ENCODE results near the gene PCDHGB3. TPM values are rescaled to one million over a fixed set of nuclear protein-coding genes. Genes with fewer than 3 reads are reported as not detected.
"Not testable (repeated sequence)": the region's sequence is repeated elsewhere in the genome, so short reads cannot be mapped to it uniquely, and the experiment has no call there.

PCDHGB3 gene
- total RNA-seq, 5 donors from 2014 or later (not counting 1 experiment from before 2014, with no cell fraction given): 0.20 to 0.85 (median 0.41) TPM

DNA sequence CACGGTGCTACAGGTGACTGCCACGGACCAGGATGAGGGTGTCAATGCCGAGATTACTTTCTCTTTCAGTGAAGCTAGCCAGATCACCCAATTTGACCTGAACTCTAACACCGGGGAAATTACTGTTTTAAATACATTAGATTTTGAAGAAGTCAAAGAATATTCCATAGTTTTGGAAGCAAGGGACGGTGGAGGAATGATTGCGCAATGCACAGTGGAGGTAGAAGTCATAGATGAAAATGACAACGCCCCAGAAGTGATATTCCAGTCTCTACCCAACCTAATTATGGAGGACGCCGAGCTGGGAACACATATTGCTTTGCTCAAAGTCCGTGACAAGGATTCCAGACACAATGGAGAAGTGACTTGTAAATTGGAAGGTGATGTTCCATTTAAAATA is 18.6 kb downstream of the PCDHGB3 start:
- Histone ChIP-seq H3K9me3 (peaks cover 12% of the 10 kb centered on the region), H3K4me3 (ENCODE audit: control insufficient read depth in 1 of 2, extremely low read depth in 1 of 2, low read length in 1 of 2) (peak overlapping the region in 1 of 2 donors; percentile 17), H3K27me3 (replicated peaks in 1 of 2; ENCODE audit: control insufficient read depth in 2 of 2, extremely low read depth in 1 of 2, insufficient read depth in 2 of 2, low read length in 1 of 2) (peaks cover 18 to 49% of the 10 kb centered on the region in 2 experiments), H3K27ac (ENCODE audit: low read length) (no peak overlapping the region), H3K36me3 (ENCODE audit: control insufficient read depth in 2 of 2, extremely low read depth in 1 of 2, insufficient read depth in 1 of 2, low read length in 1 of 2) (no peaks in the 10 kb centered on the region), H3K4me1 (ENCODE audit: control insufficient read depth in 1 of 2, extremely low read depth in 1 of 2, insufficient read depth in 2 of 2, low read length in 2 of 2) (no peaks in the 10 kb centered on the region)
- Mint-ChIP-seq H3K27me3 (peaks cover 71 to 80% of the 10 kb centered on the region in 2 donors), H3K4me1 (no peaks in the 10 kb centered on the region), H3K9me3 (peaks cover 8 to 47% (median 28%) of the 10 kb centered on the region in 3 donors), H3K27ac (no peak overlapping the region), H3K36me3 (peaks cover 13% of the 10 kb centered on the region), H3K4me3 (no peak overlapping the region)
- ChIA-PET POLR2A (no interaction called here), CTCF (no interaction called here)
- DNase-seq (no peak), ATAC-seq (replicated peaks in 1 of 4) (no peak)
- 47% methylated on average over 2 of the region's 10 CpGs for WGBS (ENCODE audit: insufficient coverage)

DNA sequence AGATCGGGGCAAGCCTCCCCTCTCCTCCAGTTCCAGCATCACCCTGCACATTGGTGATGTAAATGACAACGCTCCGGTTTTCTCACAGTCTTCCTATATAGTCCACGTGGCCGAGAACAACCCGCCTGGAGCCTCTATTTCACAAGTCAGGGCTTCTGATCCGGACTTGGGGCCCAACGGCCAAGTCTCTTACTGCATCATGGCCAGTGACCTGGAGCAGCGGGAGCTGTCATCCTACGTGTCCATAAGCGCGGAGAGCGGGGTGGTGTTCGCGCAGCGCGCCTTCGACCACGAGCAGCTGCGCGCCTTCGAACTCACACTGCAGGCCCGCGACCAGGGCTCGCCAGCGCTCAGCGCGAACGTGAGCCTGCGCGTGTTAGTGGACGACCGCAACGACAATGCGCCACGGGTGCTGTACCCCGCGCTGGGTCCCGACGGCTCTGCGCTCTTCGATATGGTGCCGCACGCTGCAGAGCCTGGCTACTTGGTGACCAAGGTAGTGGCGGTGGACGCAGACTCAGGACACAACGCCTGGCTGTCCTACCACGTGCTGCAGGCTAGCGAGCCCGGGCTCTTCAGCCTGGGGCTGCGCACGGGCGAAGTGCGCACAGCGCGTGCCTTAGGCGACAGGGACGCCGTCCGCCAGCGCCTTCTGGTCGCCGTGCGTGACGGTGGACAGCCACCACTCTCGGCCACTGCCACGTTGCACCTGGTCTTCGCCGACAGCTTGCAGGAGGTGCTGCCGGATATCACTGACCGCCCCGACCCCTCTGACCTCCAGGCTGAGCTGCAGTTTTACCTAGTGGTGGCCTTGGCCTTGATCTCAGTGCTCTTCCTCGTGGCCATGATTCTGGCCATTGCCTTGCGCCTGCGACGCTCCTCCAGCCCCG is 19.4 kb downstream of the PCDHGB3 start:
- Mint-ChIP-seq H3K4me3 (peak overlapping the region in 1 of 3 donors; percentile 27), H3K36me3 (peaks cover 16% of the 10 kb centered on the region)
- POLR2A ChIA-PET: no interaction called here

DNA sequence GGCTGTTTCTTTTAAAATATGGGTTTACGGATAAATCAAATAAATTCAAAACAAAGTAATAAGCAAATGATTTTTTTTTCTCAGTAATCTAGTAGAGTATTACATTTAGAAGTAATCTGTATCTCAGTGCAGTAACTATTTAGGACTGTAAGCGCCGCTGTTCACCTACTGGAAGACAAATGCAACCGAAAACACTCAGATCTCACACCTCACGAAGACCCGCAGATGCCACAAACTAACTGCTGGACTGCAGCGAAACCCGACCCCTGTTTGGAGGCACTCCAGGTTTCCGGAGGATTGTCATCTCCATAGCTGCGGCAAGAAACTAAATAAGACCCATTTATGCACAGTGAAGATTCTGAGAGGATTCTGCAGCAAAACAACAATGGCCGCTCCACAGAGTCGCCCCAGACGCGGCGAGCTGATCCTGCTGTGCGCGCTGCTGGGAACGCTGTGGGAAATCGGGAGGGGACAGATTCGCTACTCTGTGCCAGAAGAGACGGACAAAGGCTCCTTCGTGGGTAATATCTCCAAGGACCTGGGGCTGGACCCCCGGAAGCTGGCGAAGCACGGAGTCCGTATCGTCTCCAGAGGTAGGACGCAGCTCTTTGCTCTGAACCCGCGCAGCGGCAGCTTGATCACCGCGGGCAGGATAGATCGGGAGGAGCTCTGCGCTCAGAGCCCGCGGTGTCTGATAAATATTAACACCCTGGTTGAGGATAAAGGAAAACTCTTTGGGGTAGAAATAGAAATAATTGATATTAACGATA is 22.6 kb downstream of the PCDHGB3 start, which contains the start of gene PCDHGA8:
PCDHGA8 (plus strand) TSS at position 205 of the 770 bp plus-strand sequence; CDS start at position 386, 181 bp downstream.
- H3K4me1 Mint-ChIP-seq: no peaks in the 10 kb centered on the region
- no peak for ATAC-seq (replicated peaks in 1 of 4)
- WGBS (ENCODE audit: insufficient coverage): 39% methylated on average over 30 of the region's 38 CpGs
- ChIA-PET POLR2A (interaction anchor here (0.6 to 0.7 kb wide), 2 partner anchors 62 to 574 kb away, joined by 3 to 9 read pairs; no protein-coding TSS in a partner anchor), CTCF (no interaction called here)
- no peaks in the 10 kb centered on the region for H3K36me3 ChIP-seq (ENCODE audit: control insufficient read depth in 2 of 2, extremely low read depth in 1 of 2, insufficient read depth in 1 of 2, low read length in 1 of 2)
- H3K4me3 ChIP-seq (ENCODE audit: control insufficient read depth in 1 of 2, extremely low read depth in 1 of 2, low read length in 1 of 2): peak within 1 kb of the TSS in 1 of 2 donors; percentile 25
- peaks cover 29 to 51% of the 10 kb centered on the region in 2 experiments for H3K27me3 ChIP-seq (replicated peaks in 1 of 2; ENCODE audit: control insufficient read depth in 2 of 2, extremely low read depth in 1 of 2, insufficient read depth in 2 of 2, low read length in 1 of 2)
- no peak for DNase-seq
- H3K27ac Mint-ChIP-seq: peak within 1 kb of the TSS in 1 of 2 donors; percentile 46
- H3K27me3 Mint-ChIP-seq: peaks cover 61 to 76% of the 10 kb centered on the region in 2 donors
- peak within 1 kb of the TSS in 2 of 3 donors; percentile 21 to 27 for H3K4me3 Mint-ChIP-seq
- peaks cover 0 to under 1% of the 10 kb centered on the region in 2 experiments for H3K4me1 ChIP-seq (ENCODE audit: control insufficient read depth in 1 of 2, extremely low read depth in 1 of 2, insufficient read depth in 2 of 2, low read length in 2 of 2)
- H3K9me3 Mint-ChIP-seq: peaks cover 13 to 39% (median 26%) of the 10 kb centered on the region in 3 donors
- H3K36me3 Mint-ChIP-seq: peaks cover 9% of the 10 kb centered on the region
- peaks cover 7% of the 10 kb centered on the region for H3K9me3 ChIP-seq
- no peak within 1 kb of the TSS for H3K27ac ChIP-seq (ENCODE audit: low read length)

More for the DNA sequence above, 19.4 kb downstream of the PCDHGB3 start:
- H3K4me1 Mint-ChIP-seq: no peaks in the 10 kb centered on the region
- Histone ChIP-seq H3K27ac (ENCODE audit: low read length) (no peak overlapping the region), H3K4me1 (ENCODE audit: control insufficient read depth in 1 of 2, extremely low read depth in 1 of 2, insufficient read depth in 2 of 2, low read length in 2 of 2) (no peaks in the 10 kb centered on the region), H3K4me3 (ENCODE audit: control insufficient read depth in 1 of 2, extremely low read depth in 1 of 2, low read length in 1 of 2) (peak overlapping the region in 1 of 2 donors; percentile 32), H3K9me3 (peaks cover 13% of the 10 kb centered on the region), H3K36me3 (ENCODE audit: control insufficient read depth in 2 of 2, extremely low read depth in 1 of 2, insufficient read depth in 1 of 2, low read length in 1 of 2) (no peaks in the 10 kb centered on the region), H3K27me3 (replicated peaks in 1 of 2; ENCODE audit: control insufficient read depth in 2 of 2, extremely low read depth in 1 of 2, insufficient read depth in 2 of 2, low read length in 1 of 2) (peaks cover 22 to 50% of the 10 kb centered on the region in 2 experiments)
- DNase-seq (no peak), ATAC-seq (replicated peaks in 1 of 4) (no peak)
- peaks cover 72 to 80% of the 10 kb centered on the region in 2 donors for H3K27me3 Mint-ChIP-seq
- no peak overlapping the region for H3K27ac Mint-ChIP-seq
- CTCF ChIA-PET: interaction anchor here in 1 of 2 donors (0.5 kb wide), 1 partner anchor 59 kb away, joined by 3 read pairs; the partner anchor contains the start of gene PCDHGA1
- 57% methylated on average over 77 of the region's 77 CpGs for WGBS (ENCODE audit: insufficient coverage)
- peaks cover 13 to 53% (median 33%) of the 10 kb centered on the region in 3 donors for H3K9me3 Mint-ChIP-seq

DNA sequence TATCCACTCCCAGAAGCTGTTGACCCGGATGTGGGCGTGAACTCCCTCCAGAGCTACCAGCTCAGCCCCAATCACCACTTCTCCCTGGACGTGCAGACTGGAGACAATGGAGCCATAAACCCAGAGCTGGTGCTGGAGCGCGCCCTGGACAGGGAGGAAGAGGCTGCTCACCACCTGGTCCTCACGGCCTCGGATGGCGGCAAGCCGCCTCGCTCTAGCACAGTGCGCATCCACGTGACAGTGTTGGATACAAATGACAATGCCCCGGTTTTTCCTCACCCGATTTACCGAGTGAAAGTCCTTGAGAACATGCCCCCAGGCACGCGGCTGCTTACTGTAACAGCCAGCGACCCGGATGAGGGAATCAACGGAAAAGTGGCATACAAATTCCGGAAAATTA is 23.2 kb downstream of the PCDHGB3 start:
- no peak for DNase-seq
- Histone ChIP-seq H3K27me3 (replicated peaks in 1 of 2; ENCODE audit: control insufficient read depth in 2 of 2, extremely low read depth in 1 of 2, insufficient read depth in 2 of 2, low read length in 1 of 2) (peaks cover 28 to 53% of the 10 kb centered on the region in 2 experiments), H3K4me3 (ENCODE audit: control insufficient read depth in 1 of 2, extremely low read depth in 1 of 2, low read length in 1 of 2) (no peak overlapping the region), H3K27ac (ENCODE audit: low read length) (no peak overlapping the region), H3K4me1 (ENCODE audit: control insufficient read depth in 1 of 2, extremely low read depth in 1 of 2, insufficient read depth in 2 of 2, low read length in 2 of 2) (peaks cover 0 to 3% of the 10 kb centered on the region in 2 experiments), H3K36me3 (ENCODE audit: control insufficient read depth in 2 of 2, extremely low read depth in 1 of 2, insufficient read depth in 1 of 2, low read length in 1 of 2) (no peaks in the 10 kb centered on the region), H3K9me3 (peaks cover 6% of the 10 kb centered on the region)
- no peaks in the 10 kb centered on the region for H3K4me1 Mint-ChIP-seq
- H3K4me3 Mint-ChIP-seq: no peak overlapping the region
- POLR2A ChIA-PET: interaction anchor here in 1 of 2 donors (0.6 kb wide), 1 partner anchor 63 kb away, joined by 9 read pairs; no protein-coding TSS in a partner anchor
- H3K9me3 Mint-ChIP-seq: peaks cover 13 to 37% (median 25%) of the 10 kb centered on the region in 3 donors
- no peak for ATAC-seq (replicated peaks in 1 of 4)
- CTCF ChIA-PET: no interaction called here
- no peak overlapping the region for H3K27ac Mint-ChIP-seq
- peaks cover 9% of the 10 kb centered on the region for H3K36me3 Mint-ChIP-seq
- WGBS (ENCODE audit: insufficient coverage): 51% methylated on average over 14 of the region's 21 CpGs
- H3K27me3 Mint-ChIP-seq: peaks cover 61 to 75% of the 10 kb centered on the region in 2 donors

- H3K27me3 ChIP-seq (replicated peaks in 1 of 2; ENCODE audit: control insufficient read depth in 2 of 2, extremely low read depth in 1 of 2, insufficient read depth in 2 of 2, low read length in 1 of 2): peaks cover 33 to 51% of the 10 kb centered on the region in 2 experiments
- POLR2A ChIA-PET; H3K4me3 Mint-ChIP-seq; H3K9me3 ChIP-seq; DNase-seq; H3K4me1 Mint-ChIP-seq; H3K36me3 Mint-ChIP-seq; H3K36me3 ChIP-seq (ENCODE audit: control insufficient read depth in 2 of 2, extremely low read depth in 1 of 2, insufficient read depth in 1 of 2, low read length in 1 of 2); H3K4me1 ChIP-seq (ENCODE audit: control insufficient read depth in 1 of 2, extremely low read depth in 1 of 2, insufficient read depth in 2 of 2, low read length in 2 of 2); H3K27ac Mint-ChIP-seq; H3K27ac ChIP-seq (ENCODE audit: low read length); ATAC-seq (replicated peaks in 1 of 4); H3K4me3 ChIP-seq (ENCODE audit: control insufficient read depth in 1 of 2, extremely low read depth in 1 of 2, low read length in 1 of 2): not testable (repeated sequence)
- Mint-ChIP-seq H3K27me3 (peaks cover 58 to 75% of the 10 kb centered on the region in 2 donors), H3K9me3 (peaks cover 9 to 36% (median 26%) of the 10 kb centered on the region in 3 donors)
- CTCF ChIA-PET: interaction anchor here in 1 of 2 donors (0.7 kb wide), 1 partner anchor 18 kb away, joined by 3 read pairs; the partner anchor contains the start of gene PCDHGA10
- 45% methylated on average over 17 of the region's 53 CpGs for WGBS (ENCODE audit: insufficient coverage)
These were observed 24.6 kb downstream of the PCDHGB3 start for GRCh38 chr5:141394401-141395187.
